Activated CD8-positive, alpha-beta memory T cell treated with anti-CD3 and anti-CD28 coated beads, Interleukin-2, amount 50 U/mL, for 1 hour (primary cell): ENCODE results near the gene EPHB1.

Experiments
- DNase-seq: peaks from one replicate; pipeline ENCODE4 v3.0.0-alpha.2; 2020; ENCODE audit errors: extremely low read depth

EPHB1 gene

GRCh38 chr3:134849561-134849960, 54.5 kb downstream of the EPHB1 start:
- DNase-seq = no peak

GRCh38 chr3:134850761-134851160, 55.7 kb downstream of the EPHB1 start:
- DNase-seq = no peak

DNA sequence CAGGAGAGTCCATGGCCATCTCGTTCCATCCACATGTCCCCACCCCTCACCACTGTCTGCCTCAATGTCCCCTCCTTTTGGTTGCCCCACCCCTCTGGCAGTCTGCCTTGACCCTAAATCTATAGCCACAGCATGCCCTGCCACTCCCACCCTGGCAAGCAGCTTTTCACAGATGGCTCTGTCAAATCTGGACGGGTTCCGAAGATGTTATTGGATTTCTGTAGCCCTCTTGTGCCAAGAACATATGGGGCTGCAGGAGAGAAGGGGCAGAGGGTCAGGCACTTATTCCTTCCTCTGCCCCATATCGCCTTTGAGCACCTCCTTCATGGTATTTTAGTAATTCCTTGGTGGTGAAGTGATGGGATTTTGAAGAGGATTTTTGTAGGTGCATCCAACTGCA, 57.1 kb downstream of the EPHB1 start:
- no peak for DNase-seq

DNA sequence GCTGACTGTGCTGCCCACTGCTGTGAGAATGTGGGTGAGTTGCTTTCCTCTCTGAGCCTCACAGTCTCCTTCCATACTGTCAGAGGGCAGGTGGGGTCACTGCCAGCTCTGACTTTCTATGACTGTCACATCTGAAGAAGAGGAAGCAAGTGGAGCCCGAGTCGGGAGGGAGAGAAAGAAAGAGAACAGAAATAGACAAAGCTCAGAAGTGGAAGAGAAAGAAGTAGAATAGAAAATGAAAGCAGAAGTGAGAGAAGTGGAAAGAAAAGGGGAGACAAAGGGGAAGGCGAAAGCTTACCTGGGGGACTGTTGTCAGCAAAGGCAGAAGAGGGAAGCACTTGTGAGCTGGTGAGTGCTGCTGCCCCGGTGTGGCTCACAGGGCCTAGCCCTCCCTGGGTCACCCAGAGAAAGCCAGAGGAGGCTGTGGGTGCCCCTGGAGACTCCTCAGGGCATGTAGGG, 57.9 kb downstream of the EPHB1 start:
- no peak for DNase-seq

- no peak for DNase-seq
These were observed 59.2 kb downstream of the EPHB1 start for GRCh38 chr3:134854254-134854653.

DNA sequence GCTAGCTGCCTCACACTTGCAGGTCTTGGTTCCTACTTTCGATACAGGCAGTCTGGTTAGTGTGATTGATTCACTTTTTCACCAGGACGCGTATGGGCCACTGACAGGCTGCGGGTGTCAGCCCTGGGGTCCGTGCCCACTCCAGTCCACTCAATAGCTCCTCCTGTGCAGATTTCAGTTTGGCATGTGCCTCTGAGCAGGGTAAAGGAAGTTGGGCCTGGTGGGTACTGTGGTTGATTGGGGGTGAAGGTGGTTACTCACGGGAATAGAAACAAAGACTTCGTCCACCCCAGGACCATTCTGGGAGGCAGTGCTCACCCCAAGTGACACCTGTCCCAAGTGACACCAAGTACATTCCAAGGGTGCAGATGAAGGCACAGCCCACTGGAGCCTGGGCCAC, 62.3 kb downstream of the EPHB1 start:
- DNase-seq = no peak

GRCh38 chr3:134857776-134858362, 62.8 kb downstream of the EPHB1 start:
- no peak for DNase-seq

- no peak for DNase-seq
These were observed 63.5 kb downstream of the EPHB1 start for GRCh38 chr3:134858441-134859035.

DNA sequence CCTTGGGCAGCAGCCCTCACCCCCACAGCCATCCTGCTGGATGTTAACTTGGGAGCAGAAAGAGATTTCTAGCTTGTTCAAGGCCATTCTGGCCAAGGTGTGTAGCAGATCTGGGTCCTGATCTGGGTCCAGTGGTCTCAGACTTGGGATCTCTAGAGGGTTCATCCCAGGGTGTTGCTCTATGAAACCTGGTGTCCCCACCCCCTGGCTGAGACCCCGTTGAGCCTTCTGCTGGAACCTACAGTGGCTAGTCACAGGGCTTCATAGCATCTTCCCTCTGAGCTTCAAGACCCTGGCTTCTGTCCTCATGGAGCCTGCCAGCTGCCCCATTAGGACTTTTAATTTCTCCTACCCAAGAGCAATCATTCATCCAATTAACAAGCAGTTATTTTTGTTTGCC, 64.3 kb downstream of the EPHB1 start:
- no peak for DNase-seq

DNA sequence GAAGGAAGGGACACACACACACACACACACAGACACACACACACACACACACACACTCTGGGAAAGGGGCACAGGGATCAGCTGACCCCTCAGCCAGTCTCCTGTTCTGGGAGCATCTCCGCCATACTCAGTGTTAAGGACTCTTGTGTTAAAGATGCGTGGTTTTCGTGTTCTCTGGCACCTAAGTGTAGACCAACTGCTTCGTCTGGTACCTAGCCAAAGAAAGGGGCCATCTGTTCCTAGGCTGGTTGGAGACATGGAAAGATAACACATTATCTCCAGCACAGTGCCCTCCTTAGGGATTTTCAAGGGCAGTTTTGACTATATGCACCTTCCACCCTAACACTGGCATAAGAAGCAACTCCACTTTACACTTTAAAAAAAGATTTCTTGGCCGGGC, 65.1 kb downstream of the EPHB1 start:
- no peak for DNase-seq

DNA sequence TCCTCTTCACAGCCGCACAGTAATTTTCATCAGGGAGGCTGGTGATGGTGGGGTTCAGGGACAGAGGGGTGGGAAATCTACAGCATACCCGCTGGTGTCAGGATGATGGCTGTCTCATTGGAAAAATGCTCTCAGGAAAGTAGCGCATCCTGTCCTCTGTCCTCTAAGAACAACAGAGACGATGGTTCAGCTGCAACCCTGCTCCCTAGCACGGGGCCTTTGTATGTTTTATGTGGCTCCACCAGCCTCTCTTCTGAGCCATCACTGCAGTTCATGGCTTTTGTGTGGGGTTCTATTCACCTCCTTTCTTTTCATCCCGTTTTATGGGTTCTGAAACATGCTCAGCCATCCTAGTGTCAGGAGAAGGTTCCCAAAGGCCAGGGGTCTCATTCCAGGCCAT, 68.9 kb downstream of the EPHB1 start:
- no peak for DNase-seq

DNA sequence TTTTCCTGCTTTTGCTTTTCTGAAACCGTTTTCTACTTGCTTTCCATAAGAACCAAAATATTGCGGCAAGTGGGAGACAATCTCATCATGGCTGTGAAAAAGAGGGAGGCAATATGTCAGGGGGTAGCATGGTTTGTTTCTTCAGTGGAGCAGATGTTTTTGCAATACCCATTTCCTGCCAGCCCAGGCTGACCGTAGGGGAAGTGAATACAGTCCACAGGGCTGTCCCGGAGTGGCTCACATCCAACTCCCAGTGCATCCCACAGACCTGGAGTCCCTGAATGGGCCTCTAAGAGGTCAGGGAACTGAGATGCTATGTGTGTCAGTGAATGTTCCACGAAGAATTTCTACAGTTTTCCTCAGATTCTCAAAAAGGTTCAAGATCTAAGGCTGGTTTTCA, 69.6 kb downstream of the EPHB1 start:
- DNase-seq = no peak

DNA sequence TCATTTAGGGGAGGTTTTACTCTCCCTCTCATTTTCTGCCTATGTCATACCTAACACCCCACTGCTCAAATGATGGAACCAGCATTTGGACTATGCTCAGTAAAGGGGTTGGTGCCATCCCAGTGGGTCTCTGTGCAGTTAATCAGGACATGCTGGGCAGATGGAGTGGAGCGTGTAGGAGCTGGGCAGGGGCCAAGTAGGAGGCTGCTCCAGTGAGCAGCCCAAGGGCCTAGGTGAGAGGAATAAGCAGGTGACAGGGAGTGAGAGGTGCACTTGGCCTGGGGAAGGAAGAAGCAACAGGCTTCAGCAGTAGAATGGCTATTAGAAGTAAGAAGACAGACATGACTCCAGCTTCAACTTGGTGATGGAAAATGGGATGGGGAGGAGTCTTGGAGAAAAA, 72.2 kb downstream of the EPHB1 start:
- no peak for DNase-seq

DNA sequence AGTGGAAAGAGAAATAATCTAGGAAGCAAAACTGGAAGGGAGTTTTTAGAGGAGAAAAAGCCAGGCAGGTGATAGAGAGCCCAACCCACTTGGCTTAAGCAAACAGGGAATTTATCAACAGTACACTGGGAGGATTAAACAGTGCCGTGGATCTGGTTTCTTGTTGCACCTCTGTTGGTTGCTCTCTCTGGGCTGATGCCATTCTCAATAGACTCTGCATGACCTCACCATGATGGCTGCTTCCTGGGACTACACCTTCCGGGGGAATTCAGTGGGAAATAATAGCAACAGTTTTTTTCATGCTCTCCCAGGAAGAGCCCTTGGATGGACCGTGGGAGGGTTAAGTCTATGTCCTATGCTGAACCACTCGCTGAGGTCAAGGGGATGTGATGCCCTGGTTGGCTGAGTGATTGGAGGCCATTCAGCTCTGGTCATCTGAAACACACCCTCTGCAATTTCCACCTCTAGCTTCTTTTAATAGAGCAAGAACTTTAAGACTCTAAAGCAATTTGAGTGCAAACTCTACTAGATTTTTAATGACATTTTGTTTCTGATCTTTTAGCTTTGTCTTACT, 74.2 kb downstream of the EPHB1 start:
- no peak for DNase-seq

GRCh38 chr3:134871818-134872217, 76.8 kb downstream of the EPHB1 start:
- DNase-seq = no peak

DNA sequence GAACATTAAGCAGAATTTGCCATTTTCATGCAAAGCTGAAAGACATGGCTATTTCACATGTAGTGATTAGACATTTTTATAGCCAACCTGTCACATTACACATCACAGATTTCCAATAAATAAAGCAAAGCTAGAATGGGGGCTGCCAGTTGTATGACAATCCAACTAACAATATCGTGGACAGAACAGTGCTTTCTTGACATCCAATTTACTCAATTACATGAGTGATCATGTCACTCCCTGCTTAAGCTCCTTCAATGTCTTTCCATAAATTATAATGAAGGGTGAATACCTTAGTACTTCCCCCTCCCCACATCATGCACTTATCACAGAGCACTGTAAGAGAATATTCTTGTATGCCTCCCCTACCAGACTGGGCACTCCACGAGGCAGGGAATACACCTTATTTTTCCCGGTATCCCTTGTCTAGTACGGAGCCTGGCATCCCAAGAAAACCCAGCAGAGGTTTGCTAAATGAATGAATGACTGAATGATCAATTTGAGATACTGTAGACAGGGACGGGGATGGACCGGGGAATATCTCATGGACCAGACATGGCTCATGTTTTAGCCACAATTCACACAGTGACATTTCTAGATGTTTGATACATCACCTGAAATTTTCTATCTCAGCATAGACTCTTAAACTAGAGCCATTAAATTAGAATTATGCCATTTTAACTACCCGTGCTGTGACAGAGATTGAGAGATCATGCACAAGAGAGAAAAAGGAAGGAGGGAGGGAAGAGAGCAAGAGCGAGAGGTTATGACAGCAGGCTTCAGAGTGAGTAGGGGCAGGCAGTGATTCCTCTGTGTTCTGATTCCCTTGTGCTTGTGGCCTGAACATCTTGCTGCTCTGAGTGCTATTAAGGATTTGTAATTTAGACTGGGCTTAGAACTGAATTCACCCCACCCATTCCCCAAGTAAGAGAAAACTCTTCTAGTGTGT, 77.7 kb downstream of the EPHB1 start:
- DNase-seq = no peak

- no peak for DNase-seq
These were observed 78.7 kb downstream of the EPHB1 start for GRCh38 chr3:134873789-134874188.

GRCh38 chr3:134874737-134875413, 79.8 kb downstream of the EPHB1 start:
- DNase-seq = no peak

GRCh38 chr3:134876836-134877235, 81.8 kb downstream of the EPHB1 start:
- no peak for DNase-seq

- DNase-seq = no peak
These were observed 82.7 kb downstream of the EPHB1 start for GRCh38 chr3:134877788-134878187.

- no peak for DNase-seq
These were observed 84.9 kb downstream of the EPHB1 start for GRCh38 chr3:134879990-134880389.

- DNase-seq = no peak
These were observed 85.4 kb downstream of the EPHB1 start for GRCh38 chr3:134880431-134880830.
